Ovary (tissue), 3 donors: ENCODE data around the gene FUT4.

Experiments
- CTCF ChIP-seq, 3 donors: fragments of 450-650 bp in 2 of 3; fragments of 200-600 bp in 1 of 3; IDR thresholded peaks; one replicate each; pipeline versions ENCODE4 v1.5.1 to v1.8.0; 2016 to 2022; ENCODE audit warnings: antibody characterized with exemption in 3 of 3, mild to moderate bottlenecking in 1 of 3
- EP300 ChIP-seq: sonication (generic); formaldehyde crosslinking; IDR thresholded peaks from one replicate; pipeline ENCODE4 v1.6.1; 2017; ENCODE audit warnings: antibody characterized with exemption
- donor health status: DM: no; HTN: no; CAD: no.

- TF ChIP-seq CTCF (IDR thresholded peaks at IDR 0.05), result no peak
- TF ChIP-seq EP300, result no peak
These were observed 7.3 kb upstream of the FUT4 start for GRCh38 chr11:94536386-94536785.
